MCF 10A (cell line): Measurements from ENCODE around the gene ST6GALNAC5. TPM values are rescaled to one million over a fixed set of nuclear protein-coding genes. Genes with fewer than 3 reads are reported as not detected.

Experiments
- BruUV-seq: library from RNA; stranded (reverse); fragments of 400-500 nt; replicated peaks from 2 replicates; lab custom pipeline; 2021; lab: Mats Ljungman, UMichigan
- CTCF ChIA-PET: fragments of 300-600 bp; sonication (Branson Sonifier 250); formaldehyde crosslinking; extraction: SDS; loops from one replicate; lab custom pipeline; 2021; ENCODE audit warnings: antibody characterized with exemption, inconsistent platforms; lab: Yijun Ruan, JAX
- POLR2A ChIA-PET: fragments of 300-600, 350-650 bp; sonication (Branson Sonifier 250); formaldehyde crosslinking; extraction: SDS; loops from one replicate; lab custom pipeline; 2020; ENCODE audit warnings: antibody characterized with exemption, inconsistent platforms; lab: Yijun Ruan, JAX
- DNase-seq: peaks from one replicate; pipeline ENCODE4 v3.0.0-alpha.2; 2018; ENCODE audit not compliant: unreplicated experiment
- H3K27ac Mint-ChIP-seq: one replicate; pipeline ENCODE4 v1.8.0; 2022; ENCODE audit warnings: mild to moderate bottlenecking, low read depth, mixed read lengths; ENCODE audit not compliant: unreplicated experiment
- H3K27me3 Mint-ChIP-seq: one replicate; pipeline ENCODE4 v1.8.0; 2022; ENCODE audit warnings: mixed read lengths; ENCODE audit not compliant: insufficient read depth, unreplicated experiment
- H3K36me3 Mint-ChIP-seq: one replicate; pipeline ENCODE4 v1.8.0; 2022; ENCODE audit warnings: mild to moderate bottlenecking, moderate library complexity, mixed read lengths; ENCODE audit not compliant: insufficient read depth, unreplicated experiment
- H3K4me1 Mint-ChIP-seq: one replicate; pipeline ENCODE4 v1.8.0; 2022; ENCODE audit warnings: mixed read lengths; ENCODE audit not compliant: insufficient read depth, unreplicated experiment
- H3K4me3 Mint-ChIP-seq: one replicate; pipeline ENCODE4 v1.8.0; 2022; ENCODE audit warnings: mild to moderate bottlenecking, moderate library complexity, mixed read lengths; ENCODE audit not compliant: unreplicated experiment
- H3K9me3 Mint-ChIP-seq: one replicate; pipeline ENCODE4 v1.8.0; 2022; ENCODE audit warnings: mixed read lengths; ENCODE audit not compliant: unreplicated experiment
- intact Hi-C: fragments of 100-400 bp; cut with micrococcal nuclease; formaldehyde crosslinking; loops from 2 replicates; pipeline ENCODE4 v1.14.1; 2022
- total RNA-seq: library from RNA; stranded (reverse); gene quantifications from 2 replicates; pipeline ENCODE4 v1.2.3, GENCODE V29; 2022
- TF ChIP-seq, protein P1 (sequence below): fragments of 200-600 bp; IDR thresholded peaks from one replicate; pipeline ENCODE4 v1.8.0; 2022; ENCODE audit warnings: antibody characterized with exemption, mild to moderate bottlenecking; ENCODE audit not compliant: unreplicated experiment

ST6GALNAC5 gene
- total RNA-seq, 1 experiment from 2014 or later, result 3.3 TPM

DNA sequence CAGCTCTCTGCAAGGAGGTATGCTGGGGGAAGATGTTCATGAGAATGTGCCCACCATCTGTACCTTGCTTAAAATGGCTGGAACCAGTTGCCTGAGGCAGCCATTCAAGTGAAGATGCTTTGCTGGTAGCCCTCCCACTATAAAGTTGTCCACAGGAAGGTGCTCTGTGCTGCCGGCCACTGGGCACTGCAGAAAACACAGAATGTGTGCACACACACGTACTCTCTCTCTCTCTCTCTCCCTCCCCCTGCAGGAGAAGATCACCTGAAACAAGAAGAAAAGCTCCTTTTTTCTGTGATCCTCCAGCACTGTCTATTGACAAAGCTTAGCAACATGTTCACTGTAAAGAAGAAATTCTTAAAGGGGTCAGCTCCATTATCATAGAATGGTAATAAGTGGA lies 217.2 kb downstream of the ST6GALNAC5 start:
- DNase-seq, result no peak
- intact Hi-C loops, result no loop called here
- BruUV-seq, result no TSS peak
- ChIA-PET POLR2A (interaction anchor here (0.6 kb wide), 1 partner anchor 40 kb away, joined by 3 read pairs; no protein-coding TSS in a partner anchor), CTCF (interaction anchor here (0.7 to 1.0 kb wide), 3 partner anchors 28 to 56 kb away, joined by 3 read pairs; no protein-coding TSS in a partner anchor)
- H3K27me3 Mint-ChIP-seq, result no peaks in the 10 kb centered on the region
- TF ChIP-seq, protein P1, sequence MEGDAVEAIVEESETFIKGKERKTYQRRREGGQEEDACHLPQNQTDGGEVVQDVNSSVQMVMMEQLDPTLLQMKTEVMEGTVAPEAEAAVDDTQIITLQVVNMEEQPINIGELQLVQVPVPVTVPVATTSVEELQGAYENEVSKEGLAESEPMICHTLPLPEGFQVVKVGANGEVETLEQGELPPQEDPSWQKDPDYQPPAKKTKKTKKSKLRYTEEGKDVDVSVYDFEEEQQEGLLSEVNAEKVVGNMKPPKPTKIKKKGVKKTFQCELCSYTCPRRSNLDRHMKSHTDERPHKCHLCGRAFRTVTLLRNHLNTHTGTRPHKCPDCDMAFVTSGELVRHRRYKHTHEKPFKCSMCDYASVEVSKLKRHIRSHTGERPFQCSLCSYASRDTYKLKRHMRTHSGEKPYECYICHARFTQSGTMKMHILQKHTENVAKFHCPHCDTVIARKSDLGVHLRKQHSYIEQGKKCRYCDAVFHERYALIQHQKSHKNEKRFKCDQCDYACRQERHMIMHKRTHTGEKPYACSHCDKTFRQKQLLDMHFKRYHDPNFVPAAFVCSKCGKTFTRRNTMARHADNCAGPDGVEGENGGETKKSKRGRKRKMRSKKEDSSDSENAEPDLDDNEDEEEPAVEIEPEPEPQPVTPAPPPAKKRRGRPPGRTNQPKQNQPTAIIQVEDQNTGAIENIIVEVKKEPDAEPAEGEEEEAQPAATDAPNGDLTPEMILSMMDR, result no peak
- H3K4me1 Mint-ChIP-seq, result no peaks in the 10 kb centered on the region
- H3K27ac Mint-ChIP-seq, result no peak overlapping the region
- no peak overlapping the region for H3K4me3 Mint-ChIP-seq
- no peaks in the 10 kb centered on the region for H3K9me3 Mint-ChIP-seq
- no peaks in the 10 kb centered on the region for H3K36me3 Mint-ChIP-seq

DNA sequence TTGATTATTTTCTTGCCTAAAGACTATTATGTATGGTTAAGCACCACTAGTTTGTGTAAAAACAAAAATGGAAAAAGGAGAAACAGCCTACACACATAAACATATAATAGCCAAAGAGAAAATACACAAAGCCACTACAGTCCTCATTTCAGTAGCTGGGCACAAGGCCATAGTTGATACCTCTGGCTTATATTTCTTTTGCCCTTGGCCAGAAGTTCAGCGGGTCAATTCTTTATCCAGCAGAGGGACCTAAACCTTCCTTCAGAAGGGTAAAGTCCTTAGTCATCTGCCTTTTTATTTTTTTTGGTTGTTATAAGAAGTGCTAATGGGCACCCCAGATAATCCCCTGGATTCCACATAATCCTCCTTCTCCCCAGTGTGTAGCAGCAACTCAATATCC lies 217.8 kb downstream of the ST6GALNAC5 start:
- H3K36me3 Mint-ChIP-seq, result no peaks in the 10 kb centered on the region
- no peaks in the 10 kb centered on the region for H3K9me3 Mint-ChIP-seq
- intact Hi-C loops, result no loop called here
- BruUV-seq, result no TSS peak
- no peaks in the 10 kb centered on the region for H3K4me1 Mint-ChIP-seq
- no peak overlapping the region for H3K27ac Mint-ChIP-seq
- no peaks in the 10 kb centered on the region for H3K27me3 Mint-ChIP-seq
- TF ChIP-seq, protein P1, result no peak
- DNase-seq, result no peak
- POLR2A ChIA-PET, result no interaction called here
- H3K4me3 Mint-ChIP-seq, result no peak overlapping the region
- CTCF ChIA-PET, result interaction anchor here (0.7 kb wide), 2 partner anchors 27 to 56 kb away, joined by 3 read pairs; no protein-coding TSS in a partner anchor

DNA sequence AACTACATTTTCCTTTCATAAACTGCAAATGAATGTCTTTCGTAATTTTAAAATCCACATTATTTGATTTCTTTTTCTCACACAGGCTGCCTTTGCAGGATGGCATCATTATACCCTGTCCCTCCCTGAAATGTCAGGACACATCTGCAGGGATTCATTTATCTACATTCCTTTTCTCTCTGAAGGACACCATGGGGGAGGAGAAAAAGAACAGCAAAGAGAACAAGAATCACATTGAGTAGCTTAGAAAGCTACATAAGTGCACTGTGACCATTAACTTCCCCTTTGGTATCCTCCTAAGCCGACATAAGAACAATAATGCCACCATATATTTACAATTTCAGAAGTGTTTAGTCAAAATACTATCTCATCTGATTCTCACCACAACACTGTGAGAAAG lies 222.5 kb downstream of the ST6GALNAC5 start:
- Mint-ChIP-seq H3K27ac (no peak overlapping the region), H3K9me3 (no peaks in the 10 kb centered on the region), H3K4me1 (no peaks in the 10 kb centered on the region), H3K36me3 (peaks cover 7% of the 10 kb centered on the region), H3K27me3 (no peaks in the 10 kb centered on the region), H3K4me3 (no peak overlapping the region)
- DNase-seq, result no peak
- POLR2A ChIA-PET, result no interaction called here
- no TSS peak for BruUV-seq
- CTCF ChIA-PET, result interaction anchor here (0.6 to 1.1 kb wide), 3 partner anchors 444 to 926 kb away, joined by 3 to 7 read pairs (median 4); no protein-coding TSS in a partner anchor
- intact Hi-C loops, result no loop called here
- TF ChIP-seq, protein P1, result no peak

DNA sequence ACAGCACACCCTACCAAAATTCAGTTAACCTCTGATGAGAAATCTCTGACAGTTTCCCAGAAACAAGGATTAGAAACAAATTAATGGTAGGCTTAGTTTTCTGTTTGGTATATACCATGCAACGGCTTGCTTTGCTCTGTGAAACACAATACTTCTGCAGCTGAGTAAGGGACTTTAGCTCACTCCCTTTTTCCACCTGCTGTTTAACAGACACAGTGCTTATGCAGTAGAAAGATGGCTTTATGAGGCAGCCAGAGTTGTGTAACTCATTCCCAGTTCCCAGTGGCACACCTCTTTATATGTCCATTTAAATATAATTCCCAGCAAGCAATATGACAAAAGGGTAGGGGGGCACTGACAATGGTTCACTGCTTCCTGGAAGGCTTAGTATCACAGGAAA lies 228.0 kb downstream of the ST6GALNAC5 start:
- TF ChIP-seq, protein P1, result no peak
- peaks cover under 1% of the 10 kb centered on the region for H3K4me1 Mint-ChIP-seq
- DNase-seq, result no peak
- intact Hi-C loops, result no loop called here
- POLR2A ChIA-PET, result no interaction called here
- BruUV-seq, result no TSS peak
- peaks cover 7% of the 10 kb centered on the region for H3K36me3 Mint-ChIP-seq
- H3K27ac Mint-ChIP-seq, result no peak overlapping the region
- H3K4me3 Mint-ChIP-seq, result no peak overlapping the region
- H3K9me3 Mint-ChIP-seq, result no peaks in the 10 kb centered on the region
- CTCF ChIA-PET, result interaction anchor here (0.9 kb wide), 1 partner anchor 89 kb away, joined by 4 read pairs; no protein-coding TSS in a partner anchor
- no peaks in the 10 kb centered on the region for H3K27me3 Mint-ChIP-seq
